ENCODE measurements around the gene CARM1. TPM values are rescaled to one million over a fixed set of nuclear protein-coding genes. Genes with fewer than 3 reads are reported as not detected.

Gene CARM1
- total RNA-seq, 1 experiment from 2014 or later: 51.7 TPM

- BruUV-seq (replicated peaks): no TSS peak
- H3K9me3 Mint-ChIP-seq (ENCODE audit: unreplicated experiment): no peaks in the 10 kb centered on the region
- no peaks in the 10 kb centered on the region for H3K4me1 Mint-ChIP-seq (ENCODE audit: insufficient read depth, unreplicated experiment)
- H3K36me3 Mint-ChIP-seq (ENCODE audit: insufficient read depth, unreplicated experiment): peaks cover 17% of the 10 kb centered on the region
- intact Hi-C loops (cut with micrococcal nuclease): no loop called here
- no peak overlapping the region for H3K4me3 Mint-ChIP-seq (ENCODE audit: unreplicated experiment)
- TF ChIP-seq CTCF (IDR thresholded peaks at IDR 0.05; ENCODE audit: unreplicated experiment): no peak
- no peaks in the 10 kb centered on the region for H3K27me3 Mint-ChIP-seq (ENCODE audit: insufficient read depth, unreplicated experiment)
- POLR2A ChIA-PET: interaction anchor here (0.6 kb wide), 1 partner anchor 1492 kb away, joined by 3 read pairs; no protein-coding TSS in a partner anchor
- no peak for DNase-seq (ENCODE audit: unreplicated experiment)
- H3K27ac Mint-ChIP-seq (ENCODE audit: low read depth, unreplicated experiment): no peak overlapping the region
- CTCF ChIA-PET: interaction anchor here (0.6 to 1.3 kb wide), 2 partner anchors 24 to 163 kb away, joined by 3 to 7 read pairs; no protein-coding TSS in a partner anchor
These were observed 93.5 kb downstream of the CARM1 start for GRCh38 chr19:10964903-10965302.

- no peak overlapping the region for H3K4me3 Mint-ChIP-seq (ENCODE audit: unreplicated experiment)
- ChIA-PET CTCF (interaction anchor here (0.6 to 1.3 kb wide), 3 partner anchors 24 to 543 kb away, joined by 3 to 7 read pairs (median 4); no protein-coding TSS in a partner anchor), POLR2A (interaction anchor here (0.6 kb wide), 1 partner anchor 1493 kb away, joined by 3 read pairs; no protein-coding TSS in a partner anchor)
- H3K27me3 Mint-ChIP-seq (ENCODE audit: insufficient read depth, unreplicated experiment): no peaks in the 10 kb centered on the region
- TF ChIP-seq CTCF (IDR thresholded peaks at IDR 0.05; ENCODE audit: unreplicated experiment): no peak
- no peaks in the 10 kb centered on the region for H3K9me3 Mint-ChIP-seq (ENCODE audit: unreplicated experiment)
- peaks cover 17% of the 10 kb centered on the region for H3K36me3 Mint-ChIP-seq (ENCODE audit: insufficient read depth, unreplicated experiment)
- intact Hi-C loops (cut with micrococcal nuclease): no loop called here
- H3K27ac Mint-ChIP-seq (ENCODE audit: low read depth, unreplicated experiment): peak overlapping the region; percentile 19
- no TSS peak for BruUV-seq (replicated peaks)
- DNase-seq (ENCODE audit: unreplicated experiment): no peak
- no peaks in the 10 kb centered on the region for H3K4me1 Mint-ChIP-seq (ENCODE audit: insufficient read depth, unreplicated experiment)
These were observed 94.0 kb downstream of the CARM1 start for GRCh38 chr19:10965398-10965797.

- CTCF ChIA-PET: interaction anchor here (1.2 kb wide), 2 partner anchors 30 to 95 kb away, joined by 3 to 5 read pairs; no protein-coding TSS in a partner anchor
- H3K27ac Mint-ChIP-seq (ENCODE audit: low read depth, unreplicated experiment): no peak overlapping the region
- no peak overlapping the region for H3K4me3 Mint-ChIP-seq (ENCODE audit: unreplicated experiment)
These were observed 95.5 kb downstream of the CARM1 start for GRCh38 chr19:10966809-10967208.

More at GRCh38 chr19:10966809-10967208, 95.5 kb downstream of the CARM1 start:
- H3K27me3 Mint-ChIP-seq (ENCODE audit: insufficient read depth, unreplicated experiment): no peaks in the 10 kb centered on the region
- no peaks in the 10 kb centered on the region for H3K9me3 Mint-ChIP-seq (ENCODE audit: unreplicated experiment)
- no peak for TF ChIP-seq CTCF (IDR thresholded peaks at IDR 0.05; ENCODE audit: unreplicated experiment)
- POLR2A ChIA-PET: interaction anchor here (1.0 kb wide), 1 partner anchor 11 kb away, joined by 3 read pairs; no protein-coding TSS in a partner anchor
- DNase-seq (ENCODE audit: unreplicated experiment): no peak
- no TSS peak for BruUV-seq (replicated peaks)
- H3K4me1 Mint-ChIP-seq (ENCODE audit: insufficient read depth, unreplicated experiment): no peaks in the 10 kb centered on the region
- H3K36me3 Mint-ChIP-seq (ENCODE audit: insufficient read depth, unreplicated experiment): peaks cover 17% of the 10 kb centered on the region
- intact Hi-C loops (cut with micrococcal nuclease): no loop called here
